Parathyroid adenoma (tissue), 2 donors: Measurements from ENCODE around the gene CLDN6.
A peak's percentile ranks its signal among the peaks of the same experiment; 100 is the strongest.
"Not testable (repeated sequence)": the region's sequence is repeated elsewhere in the genome, so short reads cannot be mapped to it uniquely, and the experiment has no call there.

Source experiments
- H2AFZ ChIP-seq: fragments of 300-600 bp; sonication (generic); one replicate; pipeline ENCODE4 v1.7.0; 2017; ENCODE audit warnings: antibody characterized with exemption, mild to moderate bottlenecking
- H3K27ac ChIP-seq: fragments of 300-600 bp; sonication (generic); one replicate; pipeline ENCODE4 v1.7.0; 2017
- H3K27me3 ChIP-seq: fragments of 300-600 bp; sonication (generic); one replicate; pipeline ENCODE4 v1.7.0; 2017; ENCODE audit warnings: low read length; ENCODE audit not compliant: control insufficient read depth, insufficient read depth
- H3K36me3 ChIP-seq: fragments of 300-600 bp; sonication (generic); one replicate; pipeline ENCODE4 v1.7.0; 2017; ENCODE audit warnings: low read length; ENCODE audit not compliant: control insufficient read depth, insufficient read depth
- H3K4me1 ChIP-seq: fragments of 300-600 bp; sonication (generic); one replicate; pipeline ENCODE4 v1.7.0; 2017; ENCODE audit warnings: control low read depth
- H3K4me2 ChIP-seq: fragments of 300-600 bp; sonication (generic); one replicate; pipeline ENCODE4 v1.7.0; 2017; ENCODE audit warnings: low read length
- H3K4me3 ChIP-seq: fragments of 300-600 bp; sonication (generic); one replicate; pipeline ENCODE4 v1.7.0; 2017; ENCODE audit warnings: low read depth, low read length
- H3K79me2 ChIP-seq: fragments of 300-600 bp; sonication (generic); one replicate; pipeline ENCODE4 v1.7.0; 2017; ENCODE audit warnings: control low read depth
- H3K9ac ChIP-seq: fragments of 300-600 bp; sonication (generic); one replicate; pipeline ENCODE4 v1.7.0; 2017; ENCODE audit warnings: mild to moderate bottlenecking
- H3K9me3 ChIP-seq: fragments of 300-600 bp; sonication (generic); one replicate; pipeline ENCODE4 v1.7.0; 2017; ENCODE audit warnings: low read length; ENCODE audit not compliant: control insufficient read depth
- CTCF ChIP-seq: fragments of 300-600 bp; sonication (generic); IDR thresholded peaks from one replicate; pipeline ENCODE4 v1.7.0; 2017; ENCODE audit warnings: antibody characterized with exemption, mild to moderate bottlenecking
- donor health status: primary hyperparathyroidism.

Gene CLDN6

GRCh38 chr16:3059041-3059722, 41.2 kb upstream of the CLDN6 start:
- Histone ChIP-seq H3K9ac (peak overlapping the region; percentile 25), H3K9me3 (no peaks in the 10 kb centered on the region), H3K4me1 (no peaks in the 10 kb centered on the region), H3K4me2 (peak overlapping the region; percentile 99), H3K27ac (peak overlapping the region; percentile 71), H3K27me3 (no peaks in the 10 kb centered on the region), H2AFZ (peak overlapping the region; percentile 93), H3K36me3 (no peaks in the 10 kb centered on the region), H3K79me2 (no peaks in the 10 kb centered on the region), H3K4me3 (peak overlapping the region; percentile 99)
- peak; percentile 98 for TF ChIP-seq CTCF

GRCh38 chr16:3058139-3059030, 40.4 kb upstream of the CLDN6 start:
- H3K9ac ChIP-seq = peak overlapping the region; percentile 25
- peak overlapping the region; percentile 93 for H2AFZ ChIP-seq
- H3K27ac ChIP-seq = no peak overlapping the region
- H3K79me2 ChIP-seq = no peaks in the 10 kb centered on the region
- H3K4me1 ChIP-seq = no peaks in the 10 kb centered on the region
- no peaks in the 10 kb centered on the region for H3K9me3 ChIP-seq
- H3K4me2 ChIP-seq = peak overlapping the region; percentile 99
- H3K36me3 ChIP-seq = no peaks in the 10 kb centered on the region
- H3K4me3 ChIP-seq = peak overlapping the region; percentile 99
- no peaks in the 10 kb centered on the region for H3K27me3 ChIP-seq
- TF ChIP-seq CTCF = no peak

- no peak overlapping the region for H3K9ac ChIP-seq
- H2AFZ ChIP-seq = peak overlapping the region; percentile 93
- H3K4me1 ChIP-seq = no peaks in the 10 kb centered on the region
- no peak overlapping the region for H3K27ac ChIP-seq
- no peaks in the 10 kb centered on the region for H3K79me2 ChIP-seq
- no peaks in the 10 kb centered on the region for H3K36me3 ChIP-seq
- no peak for TF ChIP-seq CTCF
- no peaks in the 10 kb centered on the region for H3K27me3 ChIP-seq
- H3K4me3 ChIP-seq = peak overlapping the region; percentile 99
- no peaks in the 10 kb centered on the region for H3K9me3 ChIP-seq
- peak overlapping the region; percentile 99 for H3K4me2 ChIP-seq
These were observed 39.5 kb upstream of the CLDN6 start for GRCh38 chr16:3057181-3058138.

- Histone ChIP-seq H3K27ac (no peak overlapping the region), H3K4me1 (no peaks in the 10 kb centered on the region), H3K36me3 (no peaks in the 10 kb centered on the region)
These were observed 38.6 kb upstream of the CLDN6 start for GRCh38 chr16:3056336-3057180.

GRCh38 chr16:3055734-3056115, 37.7 kb upstream of the CLDN6 start:
- H3K27me3 ChIP-seq, H3K36me3 ChIP-seq: not testable (repeated sequence)

More at GRCh38 chr16:3056336-3057180, 38.6 kb upstream of the CLDN6 start:
- Histone ChIP-seq H3K9ac (no peak overlapping the region), H2AFZ (no peak overlapping the region), H3K4me2 (no peak overlapping the region), H3K27me3 (no peaks in the 10 kb centered on the region), H3K79me2 (no peaks in the 10 kb centered on the region), H3K4me3 (no peak overlapping the region), H3K9me3 (no peaks in the 10 kb centered on the region)
- TF ChIP-seq CTCF = no peak

More at GRCh38 chr16:3055734-3056115, 37.7 kb upstream of the CLDN6 start:
- not testable (repeated sequence) for H3K79me2 ChIP-seq, H3K27ac ChIP-seq, H3K4me2 ChIP-seq, H3K4me1 ChIP-seq, H2AFZ ChIP-seq, H3K4me3 ChIP-seq, H3K9me3 ChIP-seq, H3K9ac ChIP-seq
